ENCODE data around the gene NHS. TPM values are rescaled to one million over a fixed set of nuclear protein-coding genes. Genes with fewer than 3 reads are reported as not detected.

Gene NHS
- total RNA-seq, 1 donor from 2014 or later, result 2.5 TPM

- intact Hi-C loops (cut with DNase I), result no loop called here
- DNase-seq (no peak), ATAC-seq (no peak)
- Histone ChIP-seq H3K4me3 (no peak overlapping the region), H3K36me3 (no peaks in the 10 kb centered on the region), H3K9me3 (no peaks in the 10 kb centered on the region), H3K4me1 (no peaks in the 10 kb centered on the region), H3K27me3 (no peaks in the 10 kb centered on the region), H3K27ac (no peak overlapping the region)
- no peak for TF ChIP-seq CTCF (IDR thresholded peaks at IDR 0.05)
These were observed 119.2 kb downstream of the NHS start for GRCh38 chrX:17494216-17494615.

DNA sequence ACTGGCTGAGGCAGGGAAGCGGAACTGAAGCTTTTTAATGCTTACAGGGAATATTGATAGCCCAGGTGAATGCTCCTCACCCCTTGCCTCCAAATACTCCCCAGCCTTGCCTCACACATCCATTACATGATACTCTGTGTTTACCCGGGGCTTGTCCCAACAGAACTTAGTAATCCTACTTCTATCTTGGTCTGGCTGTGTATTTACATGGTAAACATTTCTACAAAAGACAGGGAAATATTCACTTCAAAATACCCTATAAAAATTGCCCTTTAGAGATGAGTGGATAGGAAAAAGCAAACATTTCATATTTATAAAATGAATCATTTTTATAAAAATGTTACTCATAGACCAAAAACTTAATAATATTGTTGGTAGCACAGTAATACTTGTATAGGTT, 120.1 kb downstream of the NHS start:
- no peaks in the 10 kb centered on the region for H3K27me3 ChIP-seq
- no peaks in the 10 kb centered on the region for H3K9me3 ChIP-seq

DNA sequence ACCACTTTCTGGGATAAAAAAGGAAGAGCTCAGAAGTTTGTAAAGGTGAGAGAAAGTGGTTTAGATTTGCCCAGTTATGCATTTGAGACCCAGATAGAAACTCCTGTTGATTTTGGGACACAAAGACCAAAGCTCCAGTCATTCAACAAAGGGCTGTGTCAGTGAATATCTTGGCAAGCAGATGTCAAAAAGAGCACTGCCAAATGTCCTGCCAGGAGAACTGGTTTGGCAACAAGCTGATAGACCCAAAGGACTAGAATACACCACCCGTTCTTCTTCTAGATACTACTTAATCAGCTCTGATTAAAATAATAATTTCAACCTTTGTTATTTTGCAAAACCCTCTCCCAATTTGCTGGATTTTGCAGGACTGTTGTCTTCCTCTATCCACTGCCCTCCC, 121.4 kb downstream of the NHS start:
- Histone ChIP-seq H3K36me3 (no peaks in the 10 kb centered on the region), H3K9me3 (no peaks in the 10 kb centered on the region), H3K27me3 (no peaks in the 10 kb centered on the region), H3K4me1 (no peaks in the 10 kb centered on the region), H3K4me3 (no peak overlapping the region), H3K27ac (no peak overlapping the region)
- ATAC-seq (no peak), DNase-seq (no peak)
- TF ChIP-seq CTCF (IDR thresholded peaks at IDR 0.05), result no peak
- intact Hi-C loops (cut with DNase I), result no loop called here

More for the DNA sequence above, 120.1 kb downstream of the NHS start:
- intact Hi-C loops (cut with DNase I), result no loop called here
- no peak for DNase-seq
- Histone ChIP-seq H3K4me1 (no peaks in the 10 kb centered on the region), H3K27ac (no peak overlapping the region), H3K36me3 (no peaks in the 10 kb centered on the region), H3K4me3 (no peak overlapping the region)
- ATAC-seq, result no peak
- TF ChIP-seq CTCF (IDR thresholded peaks at IDR 0.05), result no peak

GRCh38 chrX:17497193-17497592, 122.2 kb downstream of the NHS start:
- H3K4me3 ChIP-seq, result no peak overlapping the region
- intact Hi-C loops (cut with DNase I), result no loop called here
- no peak for TF ChIP-seq CTCF (IDR thresholded peaks at IDR 0.05)
- ATAC-seq (no peak), DNase-seq (no peak)
- no peak overlapping the region for H3K27ac ChIP-seq
- H3K4me1 ChIP-seq, result no peaks in the 10 kb centered on the region
- H3K36me3 ChIP-seq, result no peaks in the 10 kb centered on the region
- H3K9me3 ChIP-seq, result no peaks in the 10 kb centered on the region
- H3K27me3 ChIP-seq, result no peaks in the 10 kb centered on the region

GRCh38 chrX:17499512-17499911, 124.5 kb downstream of the NHS start:
- intact Hi-C loops (cut with DNase I), result no loop called here
- ATAC-seq (no peak), DNase-seq (no peak)
- H3K9me3 ChIP-seq, result no peaks in the 10 kb centered on the region
- H3K4me3 ChIP-seq, result no peak overlapping the region
- H3K27ac ChIP-seq, result no peak overlapping the region
- H3K4me1 ChIP-seq, result no peaks in the 10 kb centered on the region
- H3K36me3 ChIP-seq, result no peaks in the 10 kb centered on the region
- TF ChIP-seq CTCF (IDR thresholded peaks at IDR 0.05), result no peak
- no peaks in the 10 kb centered on the region for H3K27me3 ChIP-seq

DNA sequence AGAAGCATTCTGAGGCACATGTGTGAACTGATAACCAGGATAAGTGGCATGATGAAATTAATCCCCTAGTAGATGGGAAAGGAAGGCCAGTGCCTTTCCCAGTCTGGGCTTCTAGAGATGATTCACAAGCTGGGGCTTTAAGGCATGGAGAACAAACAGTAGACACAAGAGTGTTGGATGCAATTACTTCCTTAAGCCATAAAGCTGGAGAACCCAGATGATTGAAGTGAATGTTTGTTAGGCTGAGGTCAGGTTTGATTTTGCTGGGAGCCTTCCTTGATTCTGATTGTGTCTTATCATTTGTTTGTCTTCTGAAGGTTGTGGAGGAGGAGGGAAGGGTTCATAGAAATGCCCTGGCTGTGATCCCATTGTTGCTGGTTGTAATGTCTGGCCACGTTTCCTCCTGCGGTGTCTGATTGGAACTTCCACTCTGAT, 125.2 kb downstream of the NHS start:
- H3K27ac ChIP-seq, result no peak overlapping the region
- H3K36me3 ChIP-seq, result no peaks in the 10 kb centered on the region
- no peak for TF ChIP-seq CTCF (IDR thresholded peaks at IDR 0.05)
- ATAC-seq, result no peak
- intact Hi-C loops (cut with DNase I), result no loop called here
- DNase-seq, result no peak
- H3K27me3 ChIP-seq, result no peaks in the 10 kb centered on the region
- no peak overlapping the region for H3K4me3 ChIP-seq
- H3K9me3 ChIP-seq, result no peaks in the 10 kb centered on the region
- H3K4me1 ChIP-seq, result no peaks in the 10 kb centered on the region

All from upper lobe of right lung (tissue), 1 donor.